Measurements from ENCODE around the gene GREM2. TPM values are rescaled to one million over a fixed set of nuclear protein-coding genes. Genes with fewer than 3 reads are reported as not detected.

GREM2 gene
- total and polyA plus RNA-seq, 2 donors (not counting 3 experiments of a cell fraction or from before 2014, with no cell fraction given) = not detected

- Histone ChIP-seq H3K79me2 (ENCODE audit: control insufficient read depth, insufficient read depth, low read length) (no peaks in the 10 kb centered on the region), H2AFZ (ENCODE audit: low read depth, low read length) (no peak overlapping the region), H3K4me2 (ENCODE audit: insufficient read depth, low read length) (no peak overlapping the region), H3K9ac (replicated peaks; ENCODE audit: extremely low read depth, insufficient read depth, low read length) (no peak overlapping the region), H3K36me3 (ENCODE audit: control insufficient read depth in 2 of 2, extremely low read depth in 1 of 2, insufficient read depth in 2 of 2, low read length in 2 of 2) (no peaks in the 10 kb centered on the region), H3K27me3 (ENCODE audit: control insufficient read depth in 2 of 2, insufficient read depth in 2 of 2, low read length in 2 of 2) (no peaks in the 10 kb centered on the region), H3K9me1 (replicated peaks; ENCODE audit: control insufficient read depth, extremely low read depth, insufficient read depth, low read length) (no peaks in the 10 kb centered on the region), H3K9me3 (replicated peaks; ENCODE audit: control insufficient read depth, insufficient read depth, low read length) (no peaks in the 10 kb centered on the region), H3K4me1 (ENCODE audit: control insufficient read depth, extremely low read depth, insufficient read depth, low read length) (no peaks in the 10 kb centered on the region), H4K20me1 (replicated peaks; ENCODE audit: control insufficient read depth, extremely low read depth, insufficient read depth, low read length) (no peaks in the 10 kb centered on the region), H3K27ac (ENCODE audit: insufficient read depth, low read depth, low read length) (no peak overlapping the region), H3K4me3 (replicated peaks in 1 of 3; ENCODE audit: insufficient read depth in 1 of 3, low read depth in 1 of 3, low read length in 3 of 3) (no peak overlapping the region)
- POLR2A ChIA-PET = no interaction called here
- TF ChIP-seq JUN (IDR thresholded peaks at IDR 0.05; ENCODE audit: borderline replicate concordance, insufficient read depth, insufficient read length, low read depth) (no peak), MYC (IDR thresholded peaks at IDR 0.05; ENCODE audit: low read depth, low read length) (no peak), POLR2A (IDR thresholded peaks at IDR 0.05; ENCODE audit: low read depth, low read length) (no peak), MAX (IDR thresholded peaks at IDR 0.05; ENCODE audit: insufficient read depth, insufficient read length) (no peak), FOS (IDR thresholded peaks at IDR 0.05; ENCODE audit: borderline replicate concordance, insufficient read depth, low read length) (no peak), EZH2 (IDR thresholded peaks at IDR 0.05; ENCODE audit: borderline replicate concordance, low read depth, low read length, severe bottlenecking) (no peak), POLR2AphosphoS5 (IDR thresholded peaks at IDR 0.05; ENCODE audit: insufficient read depth, low read depth, low read length) (no peak), GATA2 (IDR thresholded peaks at IDR 0.05; ENCODE audit: insufficient read depth, insufficient read length, low read depth, low read length) (no peak)
- TF ChIP-seq, protein P1, sequence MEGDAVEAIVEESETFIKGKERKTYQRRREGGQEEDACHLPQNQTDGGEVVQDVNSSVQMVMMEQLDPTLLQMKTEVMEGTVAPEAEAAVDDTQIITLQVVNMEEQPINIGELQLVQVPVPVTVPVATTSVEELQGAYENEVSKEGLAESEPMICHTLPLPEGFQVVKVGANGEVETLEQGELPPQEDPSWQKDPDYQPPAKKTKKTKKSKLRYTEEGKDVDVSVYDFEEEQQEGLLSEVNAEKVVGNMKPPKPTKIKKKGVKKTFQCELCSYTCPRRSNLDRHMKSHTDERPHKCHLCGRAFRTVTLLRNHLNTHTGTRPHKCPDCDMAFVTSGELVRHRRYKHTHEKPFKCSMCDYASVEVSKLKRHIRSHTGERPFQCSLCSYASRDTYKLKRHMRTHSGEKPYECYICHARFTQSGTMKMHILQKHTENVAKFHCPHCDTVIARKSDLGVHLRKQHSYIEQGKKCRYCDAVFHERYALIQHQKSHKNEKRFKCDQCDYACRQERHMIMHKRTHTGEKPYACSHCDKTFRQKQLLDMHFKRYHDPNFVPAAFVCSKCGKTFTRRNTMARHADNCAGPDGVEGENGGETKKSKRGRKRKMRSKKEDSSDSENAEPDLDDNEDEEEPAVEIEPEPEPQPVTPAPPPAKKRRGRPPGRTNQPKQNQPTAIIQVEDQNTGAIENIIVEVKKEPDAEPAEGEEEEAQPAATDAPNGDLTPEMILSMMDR (IDR thresholded peaks at IDR 0.05; ENCODE audit: extremely low read depth in 1 of 2, insufficient read depth in 1 of 2, low read depth in 1 of 2, low read length in 2 of 2) = no peak
- no TSS peak for BruUV-seq (replicated peaks)
- CTCF ChIA-PET = no interaction called here
- DNase-seq (ENCODE audit: low read depth, low spot score) (no peak), FAIRE-seq (no peak)
- dilution Hi-C loops (cut with MboI; ENCODE audit: extremely low pct_ligation_motif_present, low sequenced_read_pairs) (no loop called here), intact Hi-C loops (cut with micrococcal nuclease) (loop anchor here (10.0 kb wide), 1 partner anchor 165 kb away; no protein-coding TSS in a partner anchor)
Measured at GRCh38 chr1:240619357-240619756, 7.4 kb upstream of the GREM2 start.
